Left ventricle myocardium inferior (tissue), 1 donor: ENCODE data around the gene PECR. TPM values are rescaled to one million over a fixed set of nuclear protein-coding genes. Genes with fewer than 3 reads are reported as not detected.

Source experiments
- DNase-seq: peaks from one replicate; pipeline ENCODE4 v3.0.0-alpha.2; 2020
- H3K27ac ChIP-seq: fragments of 200-600 bp; replicated peaks from 2 replicates; pipeline ENCODE4 v1.8.0; 2021
- H3K27me3 ChIP-seq: fragments of 200-600 bp; 2 replicates; pipeline ENCODE4 v1.8.0; 2021; ENCODE audit warnings: low read depth
- H3K36me3 ChIP-seq: fragments of 200-600 bp; 2 replicates; pipeline ENCODE4 v1.8.0; 2021
- H3K4me1 ChIP-seq: fragments of 200-600 bp; 2 replicates; pipeline ENCODE4 v1.8.0; 2021
- H3K4me3 ChIP-seq: fragments of 200-600 bp; 2 replicates; pipeline ENCODE4 v1.8.0; 2021; ENCODE audit warnings: mild to moderate bottlenecking, moderate library complexity
- H3K9me3 ChIP-seq: fragments of 200-600 bp; replicated peaks from 2 replicates; pipeline ENCODE4 v1.8.0; 2021
- CTCF ChIP-seq: fragments of 200-600 bp; IDR thresholded peaks from 2 replicates; pipeline ENCODE4 v1.8.0; 2021; ENCODE audit warnings: antibody characterized with exemption, mild to moderate bottlenecking, borderline replicate concordance
- intact Hi-C: fragments of 100-400 bp; cut with micrococcal nuclease; formaldehyde crosslinking; loops from one replicate; pipeline ENCODE4 v1.11.0; 2022
- total RNA-seq: library from RNA; stranded (reverse); fragmentation: NEBNext Ultra II Directional; extraction: Animal tissue kit (Norgen Biotek cat#: 25700); gene quantifications from one replicate; pipeline ENCODE4 v1.2.1, GENCODE V29; 2021
- donor health status: DM: no; HTN: yes; CAD: no; lungs with severe emphysema.

The PECR gene
- total RNA-seq, 1 donor from 2014 or later = 4.0 TPM

GRCh38 chr2:216041438-216041837 lies 40.2 kb downstream of the PECR start:
- peaks cover 34% of the 10 kb centered on the region for H3K36me3 ChIP-seq
- no peak overlapping the region for H3K4me3 ChIP-seq
- no peak for TF ChIP-seq CTCF
- no peaks in the 10 kb centered on the region for H3K27me3 ChIP-seq
- no peak for DNase-seq
- H3K4me1 ChIP-seq = no peaks in the 10 kb centered on the region
- no peaks in the 10 kb centered on the region for H3K9me3 ChIP-seq
- intact Hi-C loops = no loop called here
- H3K27ac ChIP-seq = no peak overlapping the region

GRCh38 chr2:216039918-216040317 lies 41.7 kb downstream of the PECR start:
- intact Hi-C loops = no loop called here
- no peak for DNase-seq
- Histone ChIP-seq H3K4me3 (no peak overlapping the region), H3K36me3 (peaks cover 26% of the 10 kb centered on the region), H3K27me3 (no peaks in the 10 kb centered on the region), H3K4me1 (no peaks in the 10 kb centered on the region), H3K9me3 (no peaks in the 10 kb centered on the region), H3K27ac (no peak overlapping the region)
- no peak for TF ChIP-seq CTCF

GRCh38 chr2:216034065-216034464 lies 47.5 kb downstream of the PECR start:
- H3K27me3 ChIP-seq = no peaks in the 10 kb centered on the region
- no peak overlapping the region for H3K27ac ChIP-seq
- TF ChIP-seq CTCF = peak; percentile 95
- no peak overlapping the region for H3K4me3 ChIP-seq
- no peaks in the 10 kb centered on the region for H3K4me1 ChIP-seq
- H3K9me3 ChIP-seq = no peaks in the 10 kb centered on the region
- intact Hi-C loops = no loop called here
- H3K36me3 ChIP-seq = peaks cover 8% of the 10 kb centered on the region
- peak; percentile 40 for DNase-seq

GRCh38 chr2:216033403-216033802 lies 48.2 kb downstream of the PECR start:
- H3K36me3 ChIP-seq = peaks cover 13% of the 10 kb centered on the region
- H3K4me1 ChIP-seq = no peaks in the 10 kb centered on the region
- no peak overlapping the region for H3K27ac ChIP-seq
- DNase-seq = no peak
- no peaks in the 10 kb centered on the region for H3K27me3 ChIP-seq
- no peaks in the 10 kb centered on the region for H3K9me3 ChIP-seq
- TF ChIP-seq CTCF = no peak
- intact Hi-C loops = no loop called here
- no peak overlapping the region for H3K4me3 ChIP-seq

- no peak for DNase-seq
- Histone ChIP-seq H3K27me3 (no peaks in the 10 kb centered on the region), H3K9me3 (no peaks in the 10 kb centered on the region), H3K4me1 (no peaks in the 10 kb centered on the region), H3K27ac (no peak overlapping the region), H3K4me3 (no peak overlapping the region), H3K36me3 (peaks cover 15% of the 10 kb centered on the region)
- intact Hi-C loops = no loop called here
- no peak for TF ChIP-seq CTCF
Observed at GRCh38 chr2:216031960-216032689, 49.5 kb downstream of the PECR start.
